ENCODE data around the gene ETF1.

- TF ChIP-seq CTCF (IDR thresholded peaks at IDR 0.05) (no peak), POLR2A (IDR thresholded peaks at IDR 0.05) (no peak)
These were observed 27.3 kb downstream of the ETF1 start for GRCh38 chr5:138515556-138516245.
